ENCODE results near the gene CELF2.

Gene CELF2

GRCh38 chr10:11023009-11023953 lies 5.6 kb downstream of the CELF2 start:
- DNase-seq: no peak

GRCh38 chr10:11024596-11024995 lies 6.9 kb downstream of the CELF2 start:
- DNase-seq: no peak

GRCh38 chr10:11025978-11026377 lies 8.3 kb downstream of the CELF2 start:
- no peak for DNase-seq

- DNase-seq: no peak
Measured at GRCh38 chr10:11026773-11027172, 9.1 kb downstream of the CELF2 start.

- DNase-seq: no peak
Measured at GRCh38 chr10:11034762-11035161, 17.1 kb downstream of the CELF2 start.

- peak; percentile 69 for DNase-seq
Measured at GRCh38 chr10:11035301-11035991, 17.8 kb downstream of the CELF2 start.

- DNase-seq: peak; percentile 70
Measured at GRCh38 chr10:11036424-11037011, 18.8 kb downstream of the CELF2 start.

- DNase-seq: no peak
Measured at GRCh38 chr10:11037991-11038390, 20.3 kb downstream of the CELF2 start.

- DNase-seq: no peak
Measured at GRCh38 chr10:11042357-11042756, 24.7 kb downstream of the CELF2 start.

- DNase-seq: no peak
Measured at GRCh38 chr10:11043039-11043438, 25.4 kb downstream of the CELF2 start.

GRCh38 chr10:11043446-11044127 lies 25.9 kb downstream of the CELF2 start:
- no peak for DNase-seq

- no peak for DNase-seq
Measured at GRCh38 chr10:11045487-11045886, 27.8 kb downstream of the CELF2 start.

- DNase-seq: no peak
Measured at GRCh38 chr10:11045995-11046775, 28.5 kb downstream of the CELF2 start.

- DNase-seq: no peak
Measured at GRCh38 chr10:11046776-11047160, 29.1 kb downstream of the CELF2 start.

GRCh38 chr10:11048707-11049278 lies 31.1 kb downstream of the CELF2 start:
- no peak for DNase-seq

GRCh38 chr10:11049806-11050205 lies 32.1 kb downstream of the CELF2 start:
- DNase-seq: no peak

GRCh38 chr10:11050301-11051287 lies 32.9 kb downstream of the CELF2 start:
- no peak for DNase-seq

- DNase-seq: no peak
Measured at GRCh38 chr10:11057018-11057417, 39.3 kb downstream of the CELF2 start.

- no peak for DNase-seq
Measured at GRCh38 chr10:11057448-11057847, 39.8 kb downstream of the CELF2 start.

GRCh38 chr10:11057994-11058393 lies 40.3 kb downstream of the CELF2 start:
- DNase-seq: no peak

Data from fibroblast of skin of scalp (primary cell).